ENCODE data around the gene GLTPD2.

GLTPD2 gene

DNA sequence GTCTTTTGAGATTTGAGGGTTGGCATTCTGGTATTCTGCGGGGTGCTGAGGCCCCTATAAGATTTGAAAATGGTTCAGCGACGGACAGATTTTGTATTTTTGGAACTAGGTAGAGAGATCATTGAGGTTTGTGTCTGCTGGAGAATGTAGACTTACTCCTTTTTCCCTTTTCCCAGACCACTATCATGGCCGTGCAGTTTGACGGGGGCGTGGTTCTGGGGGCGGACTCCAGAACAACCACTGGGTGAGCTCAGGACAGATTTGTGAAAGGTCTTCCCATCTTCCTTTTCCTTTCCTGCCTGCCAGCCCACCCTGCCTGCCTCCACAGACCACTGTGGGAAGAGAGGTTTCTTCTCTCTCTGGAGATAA is 7.8 kb downstream of the GLTPD2 start:
- peaks cover 10% of the 10 kb centered on the region for H3K79me2 ChIP-seq (ENCODE audit: insufficient read depth, low read length)
- H3K27ac ChIP-seq (ENCODE audit: low read depth, low read length) = peak overlapping the region; percentile 28
- H3K9me3 ChIP-seq (ENCODE audit: insufficient read depth, low read length) = no peaks in the 10 kb centered on the region
- no peaks in the 10 kb centered on the region for H3K27me3 ChIP-seq (ENCODE audit: low read length)
- no peaks in the 10 kb centered on the region for H4K20me1 ChIP-seq (ENCODE audit: low read depth, low read length)
- 0 out of 2 replicates have a peak, but pooled peaks cover 8% of the 10 kb centered on the region for H3F3A ChIP-seq (ENCODE audit: insufficient read depth)
- peak overlapping the region; percentile 88 for H2AFZ ChIP-seq (ENCODE audit: low read depth, low read length, severe bottlenecking)
- H3K9me2 ChIP-seq (replicated peaks; ENCODE audit: insufficient read depth, low read length) = no peaks in the 10 kb centered on the region
- TF ChIP-seq, protein P1, sequence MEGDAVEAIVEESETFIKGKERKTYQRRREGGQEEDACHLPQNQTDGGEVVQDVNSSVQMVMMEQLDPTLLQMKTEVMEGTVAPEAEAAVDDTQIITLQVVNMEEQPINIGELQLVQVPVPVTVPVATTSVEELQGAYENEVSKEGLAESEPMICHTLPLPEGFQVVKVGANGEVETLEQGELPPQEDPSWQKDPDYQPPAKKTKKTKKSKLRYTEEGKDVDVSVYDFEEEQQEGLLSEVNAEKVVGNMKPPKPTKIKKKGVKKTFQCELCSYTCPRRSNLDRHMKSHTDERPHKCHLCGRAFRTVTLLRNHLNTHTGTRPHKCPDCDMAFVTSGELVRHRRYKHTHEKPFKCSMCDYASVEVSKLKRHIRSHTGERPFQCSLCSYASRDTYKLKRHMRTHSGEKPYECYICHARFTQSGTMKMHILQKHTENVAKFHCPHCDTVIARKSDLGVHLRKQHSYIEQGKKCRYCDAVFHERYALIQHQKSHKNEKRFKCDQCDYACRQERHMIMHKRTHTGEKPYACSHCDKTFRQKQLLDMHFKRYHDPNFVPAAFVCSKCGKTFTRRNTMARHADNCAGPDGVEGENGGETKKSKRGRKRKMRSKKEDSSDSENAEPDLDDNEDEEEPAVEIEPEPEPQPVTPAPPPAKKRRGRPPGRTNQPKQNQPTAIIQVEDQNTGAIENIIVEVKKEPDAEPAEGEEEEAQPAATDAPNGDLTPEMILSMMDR (IDR thresholded peaks at IDR 0.05; ENCODE audit: insufficient read depth, low read length, poor library complexity, severe bottlenecking) = no peak
- no peak for TF ChIP-seq EZH2phosphoT487 (conservative IDR thresholded peaks at IDR 0.05; ENCODE audit: low read length)
- no peaks in the 10 kb centered on the region for H3K36me3 ChIP-seq (ENCODE audit: low read length)
- peak overlapping the region; percentile 98 for H3K4me3 ChIP-seq (ENCODE audit: insufficient read depth, low read length, poor library complexity, severe bottlenecking)
- H3K9ac ChIP-seq (ENCODE audit: low read length) = peak overlapping the region; percentile 99
- peak overlapping the region; percentile 89 for H3K4me2 ChIP-seq (ENCODE audit: low read depth, low read length, poor library complexity, severe bottlenecking)

DNA sequence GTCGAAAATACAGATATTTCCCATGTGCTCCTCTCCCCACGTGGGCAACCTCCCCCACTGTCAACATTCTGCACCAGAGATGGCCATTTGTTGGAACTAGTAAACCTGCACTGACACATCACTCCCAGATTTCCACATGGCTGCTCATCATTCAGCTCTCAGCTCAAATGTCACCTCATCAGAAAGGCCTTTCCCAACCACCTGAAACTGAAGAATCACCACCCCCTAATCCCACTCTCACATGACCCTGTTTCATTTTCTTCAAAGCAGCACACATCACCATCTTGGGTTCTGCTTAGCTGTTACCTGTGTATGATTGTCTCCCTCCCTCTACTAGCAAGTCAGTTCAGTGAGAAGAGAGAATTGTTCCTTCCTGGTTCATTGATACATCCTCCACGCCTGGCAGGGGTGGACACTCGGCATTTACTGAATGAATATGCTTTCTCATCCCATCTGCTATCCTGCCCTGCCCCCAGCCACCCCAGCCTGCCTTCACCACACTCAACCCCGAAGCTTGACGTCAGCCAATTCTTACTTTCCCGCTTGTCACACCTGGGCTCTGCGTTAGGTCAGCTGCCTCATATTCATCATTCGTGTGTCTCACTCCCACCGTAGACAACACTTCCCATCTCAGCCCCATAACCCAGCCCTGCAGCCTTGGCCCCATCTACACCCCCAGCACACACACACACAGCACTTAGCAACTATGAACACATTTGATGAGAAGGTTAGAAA is 11.9 kb downstream of the GLTPD2 start:
- H3K9me3 ChIP-seq (ENCODE audit: insufficient read depth, low read length) = no peaks in the 10 kb centered on the region
- peaks cover 10% of the 10 kb centered on the region for H3K79me2 ChIP-seq (ENCODE audit: insufficient read depth, low read length)
- no peak overlapping the region for H3K4me2 ChIP-seq (ENCODE audit: low read depth, low read length, poor library complexity, severe bottlenecking)
- H3K9ac ChIP-seq (ENCODE audit: low read length) = no peak overlapping the region
- no peaks in the 10 kb centered on the region for H4K20me1 ChIP-seq (ENCODE audit: low read depth, low read length)
- H3K27me3 ChIP-seq (ENCODE audit: low read length) = no peaks in the 10 kb centered on the region
- H2AFZ ChIP-seq (ENCODE audit: low read depth, low read length, severe bottlenecking) = no peak overlapping the region
- no peak overlapping the region for H3K27ac ChIP-seq (ENCODE audit: low read depth, low read length)
- no peak overlapping the region for H3K4me3 ChIP-seq (ENCODE audit: insufficient read depth, low read length, poor library complexity, severe bottlenecking)
- H3K9me2 ChIP-seq (replicated peaks; ENCODE audit: insufficient read depth, low read length) = no peaks in the 10 kb centered on the region
- no peak for TF ChIP-seq EZH2phosphoT487 (conservative IDR thresholded peaks at IDR 0.05; ENCODE audit: low read length)
- TF ChIP-seq, protein P1 (IDR thresholded peaks at IDR 0.05; ENCODE audit: insufficient read depth, low read length, poor library complexity, severe bottlenecking) = no peak
- H3F3A ChIP-seq (ENCODE audit: insufficient read depth) = 0 out of 2 replicates have a peak, but pooled peaks cover 3% of the 10 kb centered on the region
- no peaks in the 10 kb centered on the region for H3K36me3 ChIP-seq (ENCODE audit: low read length)

DNA sequence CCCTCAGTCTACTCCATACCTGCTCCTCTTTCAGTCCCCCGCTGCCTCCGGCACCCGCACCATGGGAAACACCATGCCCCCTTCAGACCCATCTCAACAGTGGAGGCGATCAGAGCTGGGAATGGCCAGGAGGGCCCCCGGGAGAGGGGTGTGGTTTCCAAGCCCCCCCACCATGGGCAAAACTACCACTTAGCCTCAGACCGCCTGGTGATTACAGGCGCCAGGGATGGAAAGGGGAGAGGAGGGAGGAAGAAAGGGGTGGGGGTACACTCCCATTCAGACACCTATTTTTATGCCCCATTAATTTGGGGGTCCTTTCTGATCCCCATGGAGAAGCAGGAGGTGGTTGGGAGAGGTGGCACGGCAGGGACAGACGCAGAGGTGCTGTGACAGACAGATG is 13.5 kb downstream of the GLTPD2 start, which contains the start of gene C17orf114:
Gene C17orf114 (minus strand): TSS at position 101 of the 400 bp plus-strand sequence.
- no peak within 1 kb of the TSS for H3K4me3 ChIP-seq (ENCODE audit: insufficient read depth, low read length, poor library complexity, severe bottlenecking)
- TF ChIP-seq, protein P1 (IDR thresholded peaks at IDR 0.05; ENCODE audit: insufficient read depth, low read length, poor library complexity, severe bottlenecking) = no peak
- TF ChIP-seq EZH2phosphoT487 (conservative IDR thresholded peaks at IDR 0.05; ENCODE audit: low read length) = no peak
- H3K79me2 ChIP-seq (ENCODE audit: insufficient read depth, low read length) = no peaks in the 10 kb centered on the region
- H3K9ac ChIP-seq (ENCODE audit: low read length) = no peak within 1 kb of the TSS
- H3K4me2 ChIP-seq (ENCODE audit: low read depth, low read length, poor library complexity, severe bottlenecking) = no peak within 1 kb of the TSS
- no peak within 1 kb of the TSS for H3K27ac ChIP-seq (ENCODE audit: low read depth, low read length)
- no peaks in the 10 kb centered on the region for H3K27me3 ChIP-seq (ENCODE audit: low read length)
- H3K9me3 ChIP-seq (ENCODE audit: insufficient read depth, low read length) = no peaks in the 10 kb centered on the region
- no peaks in the 10 kb centered on the region for H3K36me3 ChIP-seq (ENCODE audit: low read length)
- no peaks in the 10 kb centered on the region for H3K9me2 ChIP-seq (replicated peaks; ENCODE audit: insufficient read depth, low read length)
- H3F3A ChIP-seq (ENCODE audit: insufficient read depth) = 0 out of 2 replicates have a peak, but pooled peaks cover 7% of the 10 kb centered on the region
- no peaks in the 10 kb centered on the region for H4K20me1 ChIP-seq (ENCODE audit: low read depth, low read length)
- H2AFZ ChIP-seq (ENCODE audit: low read depth, low read length, severe bottlenecking) = no peak within 1 kb of the TSS
